Skeletal muscle tissue (tissue), 4 donors: Measurements from ENCODE around the gene ERVFRD-1. TPM values are rescaled to one million over a fixed set of nuclear protein-coding genes. Genes with fewer than 3 reads are reported as not detected.

Experiments
- H3K27ac ChIP-seq: one replicate; pipeline ENCODE4 v1.7.0; 2013; ENCODE audit warnings: mild to moderate bottlenecking, low read depth, low read length, inconsistent platforms
- H3K27me3 ChIP-seq, 3 donors: one replicate each; pipeline ENCODE4 v1.7.0; 2013; ENCODE audit warnings: low read length in 3 of 3; ENCODE audit not compliant: control insufficient read depth in 3 of 3, insufficient read depth in 3 of 3
- H3K36me3 ChIP-seq, 3 donors: one replicate each; pipeline ENCODE4 v1.7.0; 2013; ENCODE audit warnings: low read length in 3 of 3; ENCODE audit not compliant: control insufficient read depth in 3 of 3, insufficient read depth in 3 of 3
- H3K4me1 ChIP-seq, 3 donors: one replicate each; pipeline ENCODE4 v1.7.0; 2013; ENCODE audit warnings: low read length in 3 of 3, mild to moderate bottlenecking in 3 of 3; ENCODE audit not compliant: control insufficient read depth in 3 of 3, insufficient read depth in 3 of 3
- H3K4me3 ChIP-seq, 3 donors: one replicate each; pipeline ENCODE4 v1.7.0; 2013; ENCODE audit warnings: low read length in 3 of 3
- H3K9ac ChIP-seq, 3 donors: one replicate each; pipeline ENCODE4 v1.7.0; 2013; ENCODE audit warnings: low read length in 3 of 3, mild to moderate bottlenecking in 3 of 3, moderate library complexity in 2 of 3, low read depth in 1 of 3
- H3K9me3 ChIP-seq, 3 donors: one replicate each; pipeline ENCODE4 v1.7.0; 2013; ENCODE audit warnings: low read length in 3 of 3; ENCODE audit not compliant: control insufficient read depth in 3 of 3
- total RNA-seq: library from RNA; depleted of rRNA; stranded (reverse); fragments of >200 nt; gene quantifications from one replicate; pipeline ENCODE4 v1.2.3, GENCODE V29; 2014
- donor health status: Osteomylitis.

The ERVFRD-1 gene
- total RNA-seq, 1 donor from 2014 or later: not detected

DNA sequence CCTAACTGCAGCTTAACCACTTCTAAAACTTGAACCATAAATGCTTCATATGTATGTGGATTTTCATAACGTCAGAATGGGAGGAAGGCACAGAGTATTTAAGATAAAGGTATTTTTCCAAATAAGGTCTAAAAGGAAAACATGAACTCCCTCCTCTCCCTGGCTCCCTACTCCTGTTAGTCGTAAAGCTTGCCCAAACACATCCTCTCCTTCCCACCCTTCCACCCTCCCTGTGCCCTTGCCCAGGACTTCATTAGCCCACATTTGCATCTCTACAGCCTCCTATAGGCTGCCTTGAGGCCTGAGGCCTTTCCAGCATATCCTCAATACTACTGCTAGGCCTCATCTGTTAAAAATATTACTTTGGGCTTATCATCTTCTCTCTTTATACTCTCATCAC is 35.0 kb downstream of the ERVFRD-1 start:
- Histone ChIP-seq H3K27me3 (no peaks in the 10 kb centered on the region), H3K4me3 (no peak overlapping the region), H3K9ac (no peak overlapping the region), H3K36me3 (no peaks in the 10 kb centered on the region), H3K27ac (no peak overlapping the region), H3K9me3 (no peaks in the 10 kb centered on the region), H3K4me1 (no peaks in the 10 kb centered on the region)

DNA sequence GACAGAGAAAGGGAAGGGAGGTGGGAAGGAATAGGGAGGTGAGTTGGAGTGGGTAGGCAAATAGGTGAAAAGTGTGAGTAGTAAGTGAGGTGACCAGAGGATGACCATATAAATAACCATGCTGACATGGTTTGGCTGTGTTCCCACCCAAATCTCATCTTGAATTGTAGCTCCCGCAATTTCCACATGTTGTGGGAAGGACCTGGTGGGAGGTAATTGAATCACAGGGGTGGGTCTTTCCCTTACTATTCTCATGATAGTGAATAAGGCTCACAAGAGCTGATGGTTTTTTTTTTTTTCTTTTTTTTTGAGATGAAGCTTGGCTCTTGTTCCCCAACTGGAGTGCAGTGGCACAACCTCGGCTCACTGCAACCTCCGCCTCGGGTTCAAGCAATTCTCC is 39.4 kb downstream of the ERVFRD-1 start:
- H3K27ac ChIP-seq: no peak overlapping the region
- no peaks in the 10 kb centered on the region for H3K36me3 ChIP-seq
- H3K4me1 ChIP-seq: no peaks in the 10 kb centered on the region
- no peak overlapping the region for H3K9ac ChIP-seq
- H3K9me3 ChIP-seq: no peaks in the 10 kb centered on the region
- no peaks in the 10 kb centered on the region for H3K27me3 ChIP-seq
- H3K4me3 ChIP-seq: no peak overlapping the region

DNA sequence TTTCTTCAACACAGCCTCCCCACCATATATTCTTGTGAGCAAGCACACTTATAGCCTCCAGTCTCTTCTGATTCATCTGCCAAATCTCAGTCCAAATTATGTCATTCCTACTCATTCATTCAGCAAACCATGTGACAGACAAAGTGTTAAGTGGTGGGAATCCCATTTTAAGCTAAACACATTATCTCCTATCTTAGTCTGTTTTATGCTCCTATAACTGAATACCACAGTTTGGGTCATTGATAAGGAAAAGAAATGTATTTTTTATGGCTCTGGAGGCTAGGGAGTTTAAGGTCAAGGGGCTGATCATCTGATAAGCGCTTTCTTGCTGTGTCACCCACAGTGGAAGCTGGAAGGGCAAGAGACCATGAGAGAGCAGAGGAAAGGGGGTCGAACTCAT is 41.8 kb downstream of the ERVFRD-1 start:
- no peaks in the 10 kb centered on the region for H3K36me3 ChIP-seq
- no peaks in the 10 kb centered on the region for H3K9me3 ChIP-seq
- no peaks in the 10 kb centered on the region for H3K27me3 ChIP-seq
- no peak overlapping the region for H3K4me3 ChIP-seq
- no peaks in the 10 kb centered on the region for H3K4me1 ChIP-seq
- no peak overlapping the region for H3K9ac ChIP-seq
- H3K27ac ChIP-seq: no peak overlapping the region

DNA sequence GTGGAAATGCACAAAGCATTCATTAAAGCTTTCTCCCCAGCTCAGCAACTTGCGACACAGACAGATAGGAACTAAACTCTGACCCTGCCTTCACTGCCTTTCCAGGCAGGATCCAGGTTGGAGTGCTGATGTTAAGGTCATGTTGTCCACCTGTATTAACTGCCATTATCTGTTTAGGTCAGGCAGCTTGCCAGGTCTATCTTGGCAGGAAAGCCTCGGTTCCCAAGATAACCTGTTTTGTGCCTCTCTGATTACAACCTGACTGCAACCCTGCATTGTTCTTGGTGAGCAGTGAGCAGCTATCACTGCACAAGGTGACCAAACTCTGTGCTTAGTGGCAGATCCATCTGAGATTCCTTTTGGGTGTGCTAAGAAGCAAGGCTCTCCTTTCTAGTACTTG is 44.2 kb downstream of the ERVFRD-1 start:
- Histone ChIP-seq H3K9me3 (no peaks in the 10 kb centered on the region), H3K27ac (no peak overlapping the region), H3K27me3 (no peaks in the 10 kb centered on the region), H3K9ac (no peak overlapping the region), H3K4me1 (no peaks in the 10 kb centered on the region), H3K4me3 (no peak overlapping the region), H3K36me3 (no peaks in the 10 kb centered on the region)

DNA sequence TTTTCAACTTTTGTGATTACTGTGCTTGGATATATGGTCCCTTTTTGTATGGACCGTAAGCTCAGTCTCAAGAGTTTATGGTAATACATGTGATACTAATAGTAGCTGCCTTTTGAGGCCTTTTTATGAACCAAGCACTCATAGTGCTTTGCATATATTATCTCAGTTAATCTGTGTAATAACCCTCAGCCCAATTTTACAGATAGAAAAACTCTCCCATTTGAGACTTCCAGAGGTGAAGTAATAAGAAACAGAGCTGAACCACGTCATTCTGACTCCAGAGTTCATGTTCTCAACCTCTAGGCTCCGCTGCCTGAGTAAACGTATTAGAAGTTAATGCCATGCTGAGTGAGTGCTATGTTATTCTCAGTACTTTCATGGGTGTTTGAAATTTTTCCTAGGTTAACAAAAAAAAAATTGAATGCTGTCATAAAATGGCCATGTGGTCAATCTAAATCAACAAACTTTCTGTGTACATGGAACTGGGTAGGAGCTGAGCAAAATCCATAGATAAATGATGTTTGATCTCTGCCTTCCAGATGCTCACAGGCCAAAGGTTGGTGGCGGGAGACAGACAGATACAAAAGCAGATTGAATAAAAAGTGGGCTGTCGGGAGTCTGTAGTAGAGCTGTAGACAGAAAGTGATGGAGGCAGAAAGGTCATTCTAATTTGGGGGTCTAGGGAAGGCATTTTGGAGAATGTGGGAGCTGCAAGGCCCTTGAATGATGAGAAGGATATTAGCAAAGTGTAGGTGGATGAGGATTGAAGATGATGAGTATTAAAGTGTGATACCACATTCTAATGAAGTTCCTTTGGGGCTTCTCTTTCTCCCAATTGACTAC is 44.8 kb downstream of the ERVFRD-1 start:
- H3K4me1 ChIP-seq: no peaks in the 10 kb centered on the region
- H3K27me3 ChIP-seq: no peaks in the 10 kb centered on the region
- no peaks in the 10 kb centered on the region for H3K9me3 ChIP-seq
- H3K9ac ChIP-seq: no peak overlapping the region
- no peak overlapping the region for H3K27ac ChIP-seq
- no peaks in the 10 kb centered on the region for H3K36me3 ChIP-seq
- no peak overlapping the region for H3K4me3 ChIP-seq

DNA sequence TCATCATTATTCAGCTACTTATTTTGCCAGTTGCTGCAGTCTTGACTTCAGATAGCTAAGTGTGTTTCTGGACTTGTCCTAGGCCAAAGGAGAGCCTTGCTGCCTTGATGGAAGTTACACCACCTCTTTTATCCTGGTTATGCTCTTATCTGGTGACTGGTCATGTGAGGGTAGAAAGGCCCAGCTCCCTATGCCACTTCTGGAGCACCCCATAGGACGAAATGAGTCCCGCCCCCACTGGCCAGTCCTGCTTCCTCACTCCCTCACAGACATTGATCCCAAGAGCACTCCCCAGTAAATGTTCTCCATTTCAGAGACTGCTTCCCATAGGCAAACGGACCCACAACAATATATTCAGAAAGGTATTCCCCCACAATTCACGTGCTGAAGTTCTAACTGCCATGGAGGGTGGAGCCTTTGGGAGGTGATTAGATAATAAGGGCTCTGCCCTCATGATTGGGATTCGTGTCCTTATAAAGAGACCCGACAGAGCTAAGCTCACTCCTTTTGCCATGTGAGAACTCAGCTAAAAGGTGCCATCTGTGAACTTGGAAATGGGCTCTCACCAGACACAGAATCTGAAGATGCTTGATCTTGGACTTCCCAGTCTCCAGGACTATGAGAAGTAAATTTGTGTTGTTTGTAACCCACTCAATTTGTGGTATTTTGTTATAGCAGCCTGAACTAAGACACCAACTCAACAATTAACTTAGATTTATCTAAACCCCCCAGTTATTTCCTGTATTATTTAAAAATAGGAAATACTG is 45.9 kb downstream of the ERVFRD-1 start:
- Histone ChIP-seq H3K9me3 (no peaks in the 10 kb centered on the region), H3K4me1 (no peaks in the 10 kb centered on the region), H3K27me3 (no peaks in the 10 kb centered on the region), H3K36me3 (no peaks in the 10 kb centered on the region), H3K4me3 (no peak overlapping the region), H3K9ac (no peak overlapping the region), H3K27ac (no peak overlapping the region)

DNA sequence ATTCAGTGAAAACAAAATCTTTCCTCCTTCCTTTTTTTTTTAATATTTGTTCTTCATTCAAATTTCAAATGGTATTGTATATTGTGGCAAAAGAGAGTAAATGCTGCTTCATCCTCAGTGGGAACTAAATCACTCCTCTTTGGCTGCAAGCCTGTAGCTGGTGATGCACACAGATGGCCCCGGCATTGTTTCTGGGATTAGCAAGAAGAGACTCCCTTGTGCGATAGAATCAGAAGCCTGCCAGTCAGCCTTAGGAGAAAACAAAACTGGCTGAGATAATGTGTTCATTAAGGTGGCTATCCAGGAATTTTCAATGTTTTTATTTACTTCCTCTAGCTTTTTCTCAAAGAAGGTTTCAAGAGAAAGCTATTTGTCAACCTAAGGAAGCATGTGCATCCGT is 46.7 kb downstream of the ERVFRD-1 start:
- Histone ChIP-seq H3K4me1 (no peaks in the 10 kb centered on the region), H3K36me3 (no peaks in the 10 kb centered on the region), H3K9me3 (no peaks in the 10 kb centered on the region), H3K27ac (no peak overlapping the region), H3K9ac (no peak overlapping the region), H3K27me3 (no peaks in the 10 kb centered on the region), H3K4me3 (no peak overlapping the region)

DNA sequence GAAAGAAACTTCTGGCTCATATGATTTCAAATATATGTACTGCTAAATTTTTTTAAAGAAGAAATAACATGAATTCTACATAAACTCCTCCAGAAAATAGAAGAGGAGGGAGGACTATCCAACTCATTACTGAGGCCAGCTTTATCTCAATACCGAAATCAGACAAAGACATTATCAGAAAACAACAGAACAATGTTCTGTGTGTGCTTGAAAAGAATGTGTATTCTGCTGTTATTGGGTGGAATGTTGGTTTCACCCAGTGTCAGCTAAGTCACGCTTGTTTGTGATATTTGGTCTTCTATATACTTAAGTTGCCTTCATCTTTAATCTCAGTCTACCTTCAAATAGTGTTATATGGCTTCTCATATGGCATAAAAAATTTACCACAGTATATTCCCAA is 48.8 kb downstream of the ERVFRD-1 start:
- Histone ChIP-seq H3K4me3 (no peak overlapping the region), H3K27ac (no peak overlapping the region), H3K36me3 (no peaks in the 10 kb centered on the region), H3K27me3 (no peaks in the 10 kb centered on the region), H3K4me1 (no peaks in the 10 kb centered on the region), H3K9me3 (no peaks in the 10 kb centered on the region), H3K9ac (no peak overlapping the region)

DNA sequence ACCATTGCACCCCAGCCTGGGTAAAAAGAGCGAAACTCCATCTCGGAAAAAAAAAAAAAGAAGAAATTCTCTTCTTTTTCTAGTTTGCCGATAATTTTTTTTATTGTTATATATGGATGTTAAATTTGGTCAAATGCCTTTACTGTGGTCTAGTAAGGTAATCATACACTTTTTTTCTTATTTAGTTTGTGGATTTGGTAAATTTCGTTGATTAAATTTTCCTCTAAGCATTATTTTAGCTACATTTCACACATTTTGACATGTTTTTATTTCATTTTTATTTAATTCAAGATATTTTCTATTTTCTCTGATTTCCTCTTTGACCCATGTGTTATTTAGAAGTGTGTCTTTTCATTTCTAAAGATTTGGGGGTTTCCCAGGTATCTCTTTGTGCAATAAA is 49.4 kb downstream of the ERVFRD-1 start:
- Histone ChIP-seq H3K9ac (no peak overlapping the region), H3K4me3 (no peak overlapping the region), H3K9me3 (no peaks in the 10 kb centered on the region)

DNA sequence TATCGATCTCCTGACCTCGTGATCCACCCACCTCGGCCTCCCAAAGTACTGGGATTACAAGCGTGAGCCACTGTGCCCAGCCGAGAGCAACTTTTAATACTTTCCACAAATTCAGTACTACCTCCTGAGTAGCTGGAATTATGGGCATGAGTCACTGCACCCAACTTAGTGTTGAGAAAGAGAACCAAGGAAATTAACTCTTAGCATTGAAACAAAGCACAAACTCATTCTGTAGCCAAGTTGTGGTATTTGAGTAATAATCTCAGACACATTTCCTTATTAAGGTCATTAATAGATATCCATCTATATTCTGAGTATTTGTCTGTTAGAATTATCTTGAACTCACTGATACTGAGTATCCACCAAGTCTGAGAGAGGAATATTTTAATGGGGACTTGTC is 53.1 kb downstream of the ERVFRD-1 start:
- Histone ChIP-seq H3K27me3 (no peaks in the 10 kb centered on the region), H3K4me1 (no peaks in the 10 kb centered on the region), H3K36me3 (no peaks in the 10 kb centered on the region), H3K9ac (no peak overlapping the region), H3K4me3 (no peak overlapping the region), H3K9me3 (no peaks in the 10 kb centered on the region), H3K27ac (no peak overlapping the region)

More for the DNA sequence above, 49.4 kb downstream of the ERVFRD-1 start:
- Histone ChIP-seq H3K36me3 (no peaks in the 10 kb centered on the region), H3K4me1 (no peaks in the 10 kb centered on the region), H3K27ac (no peak overlapping the region), H3K27me3 (no peaks in the 10 kb centered on the region)
